NCI-H146 treated with DMSO at 0.1 percent for 48 hours (cell line): Measurements from ENCODE around the gene GOLGA6L4.
"Not testable (repeated sequence)": the region's sequence is repeated elsewhere in the genome, so short reads cannot be mapped to it uniquely, and the experiment has no call there.

Source experiments
- DNase-seq: peaks from one replicate; lab custom pipeline; 2025; ENCODE audit not compliant: unreplicated experiment; lab: John Stamatoyannopoulos, UW

GOLGA6L4 gene, protein sequence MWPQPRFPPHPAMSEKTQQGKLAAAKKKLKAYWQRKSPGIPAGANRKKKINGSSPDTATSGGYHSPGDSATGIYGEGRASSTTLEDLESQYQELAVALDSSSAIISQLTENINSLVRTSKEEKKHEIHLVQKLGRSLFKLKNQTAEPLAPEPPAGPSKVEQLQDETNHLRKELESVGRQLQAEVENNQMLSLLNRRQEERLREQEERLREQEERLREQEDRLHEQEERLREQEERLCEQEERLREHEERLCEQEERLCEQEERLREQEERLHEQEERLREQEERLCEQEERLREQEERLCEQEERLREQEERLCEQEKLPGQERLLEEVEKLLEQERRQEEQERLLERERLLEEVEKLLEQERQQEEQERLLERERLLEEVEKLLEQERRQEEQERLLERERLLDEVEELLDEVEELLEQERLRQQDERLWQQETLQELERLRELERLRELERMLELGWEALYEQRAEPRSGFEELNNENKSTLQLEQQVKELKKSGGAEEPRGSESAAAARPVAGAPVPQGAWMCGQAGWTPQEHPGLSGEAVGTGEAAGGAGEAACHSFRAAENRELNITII

DNA sequence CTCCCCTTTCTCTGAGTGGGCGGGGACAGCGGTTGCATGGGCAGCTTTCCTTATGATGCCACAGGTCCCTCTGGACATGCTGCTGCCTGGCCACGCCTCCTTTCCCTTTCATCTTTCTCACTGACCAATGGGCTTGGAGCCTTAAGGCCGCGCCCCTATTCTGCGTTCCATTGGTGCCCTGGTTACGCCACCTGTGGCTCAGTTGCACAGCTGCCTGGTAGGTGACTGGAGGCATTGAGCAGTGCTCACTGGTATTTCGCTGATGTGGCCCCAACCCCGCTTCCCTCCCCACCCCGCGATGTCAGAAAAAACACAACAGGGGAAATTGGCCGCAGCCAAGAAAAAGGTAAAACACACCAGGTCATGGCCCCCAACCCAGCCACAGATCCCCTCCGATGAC lies at the start of gene GOLGA6L4:
TSS of gene GOLGA6L4 (plus strand) at position 201 of the 400 bp plus-strand sequence. CDS start at position 263, 62 bp downstream.
- not testable (repeated sequence) for DNase-seq

DNA sequence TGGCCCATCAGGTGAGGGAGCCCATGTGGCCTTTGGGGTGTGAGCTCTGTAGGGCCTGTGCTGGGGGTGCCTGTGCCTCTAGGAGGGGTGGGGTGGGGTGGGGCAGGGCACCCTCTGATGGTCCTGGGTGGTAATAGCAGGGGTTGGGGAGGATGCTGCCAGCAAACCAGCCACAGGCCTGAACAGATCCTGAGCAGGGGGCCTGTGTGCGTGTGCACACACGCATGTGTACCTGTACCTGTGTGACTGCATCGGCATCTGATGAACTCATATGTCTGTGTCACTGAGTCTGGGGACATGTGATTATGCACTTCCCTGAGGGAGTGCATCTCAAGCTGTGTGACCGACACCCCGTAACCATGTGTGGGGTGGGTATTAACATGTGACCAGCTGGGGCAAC lies 42.6 kb upstream of the GOLGA6L4 start:
- not testable (repeated sequence) for DNase-seq

DNA sequence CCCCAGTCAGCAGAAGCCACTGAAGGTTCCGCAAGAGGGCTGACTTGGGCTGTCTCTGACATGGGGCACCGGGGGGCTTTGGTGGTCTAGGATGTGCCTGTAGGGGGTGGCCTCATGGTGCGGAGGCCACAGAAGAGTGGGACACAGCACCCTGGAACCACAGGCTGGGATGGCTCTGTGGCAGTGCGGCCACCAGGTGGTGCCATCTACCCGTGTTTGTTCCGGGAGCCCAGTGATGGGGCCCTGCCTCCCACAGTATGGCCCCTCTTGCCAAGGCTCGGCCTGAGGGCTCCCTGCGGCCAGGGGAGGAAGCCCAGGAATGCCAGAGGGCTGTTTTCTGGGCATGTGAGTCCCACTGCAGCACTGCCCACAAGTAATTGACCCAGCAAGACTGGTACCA lies 40.0 kb upstream of the GOLGA6L4 start:
- DNase-seq, result not testable (repeated sequence)

DNA sequence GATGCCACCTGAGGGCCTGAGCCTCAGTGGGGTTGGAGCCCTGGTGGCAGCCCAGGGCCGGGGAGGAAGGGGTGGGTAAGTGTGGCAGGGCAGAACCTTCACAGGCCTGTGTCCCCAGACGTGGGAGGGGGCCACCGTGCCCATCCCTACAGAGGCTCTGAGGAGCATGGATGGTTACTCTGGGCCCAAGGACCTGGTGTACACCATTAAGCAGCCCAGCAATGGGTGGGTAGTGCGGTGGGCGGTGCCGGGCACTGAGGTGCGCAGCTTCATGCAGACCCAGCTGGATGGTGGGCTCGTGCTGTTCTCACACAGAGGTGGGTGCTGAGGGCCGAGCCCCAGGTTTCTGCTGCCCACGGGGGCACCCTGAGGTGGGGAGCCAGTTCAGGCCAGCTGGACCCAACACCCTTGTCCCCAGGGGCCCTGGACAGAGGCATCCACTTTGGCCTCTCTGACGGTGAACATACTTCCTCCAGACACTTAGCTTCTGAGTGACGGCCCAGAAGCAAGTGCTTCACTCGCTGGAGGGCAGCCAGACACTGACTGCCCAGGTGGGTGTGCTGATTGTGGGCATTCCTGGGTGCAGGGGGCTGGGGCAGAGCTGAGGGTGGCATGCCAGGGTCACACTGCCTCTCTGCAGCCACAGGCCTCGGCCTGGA lies 38.9 kb upstream of the GOLGA6L4 start:
- DNase-seq, result not testable (repeated sequence)

DNA sequence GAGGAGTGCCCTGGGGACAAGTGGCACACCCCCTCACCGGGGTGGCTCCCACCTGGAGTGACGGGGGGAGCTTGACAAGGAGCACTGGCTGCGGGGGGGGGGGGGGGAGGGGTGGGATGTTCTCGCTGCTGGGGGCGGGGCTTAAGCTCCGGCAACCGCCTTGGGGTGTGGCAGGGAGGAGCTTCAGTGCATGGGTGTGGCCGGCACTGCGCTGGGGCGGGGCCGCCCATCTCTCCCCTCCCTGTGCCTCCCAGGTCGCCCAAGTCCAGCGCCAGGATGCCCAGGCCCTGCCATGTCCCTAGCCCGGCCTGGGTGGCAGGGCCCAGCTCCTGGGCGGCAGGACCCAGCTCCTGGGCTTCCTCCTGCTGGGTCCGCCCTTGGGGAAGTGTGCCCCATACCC lies 35.7 kb upstream of the GOLGA6L4 start:
- DNase-seq, result not testable (repeated sequence)

DNA sequence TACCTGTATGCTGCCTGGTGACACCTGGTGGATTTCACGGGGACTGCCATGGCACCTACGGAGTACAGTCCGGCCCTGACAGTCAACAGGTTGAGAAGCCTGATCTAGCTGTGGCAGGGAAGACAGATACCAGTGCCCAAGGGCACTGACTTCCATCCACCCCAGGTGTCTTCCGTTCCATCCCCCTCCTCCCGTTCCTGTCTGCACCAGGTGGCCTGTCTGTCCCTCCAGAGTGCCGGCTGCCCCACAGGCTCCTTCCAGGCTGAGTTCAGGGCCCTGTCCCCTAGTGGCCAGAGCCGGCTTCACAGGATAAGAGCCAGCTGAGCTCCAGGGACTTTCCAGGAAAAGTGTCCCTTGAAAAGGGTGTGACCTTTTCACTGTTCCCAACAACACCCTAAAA lies 10.9 kb downstream of the GOLGA6L4 start:
- DNase-seq, result not testable (repeated sequence)
